Upper lobe of left lung (tissue), 4 donors: ENCODE data around the gene KCNMA1.

Experiments
- CTCF ChIP-seq, 6 experiments: fragments of 450-650 bp in 4 of 6; fragments of 200-600 bp in 2 of 6; sonication (generic) in 2 of 6; IDR thresholded peaks; one replicate each; pipeline ENCODE4 v1.5.1; 2016 to 2019; ENCODE audit warnings: antibody characterized with exemption in 6 of 6
- POLR2A ChIP-seq, 4 donors: fragments of 450-650 bp; IDR thresholded peaks; one replicate each; pipeline ENCODE4 v1.5.1; 2016 to 2017; ENCODE audit warnings: antibody characterized with exemption in 4 of 4, mild to moderate bottlenecking in 2 of 4

GRCh38 chr10:77457721-77458120, 179.9 kb downstream of the KCNMA1 start:
- no peak for TF ChIP-seq CTCF (IDR thresholded peaks at IDR 0.05)
- TF ChIP-seq POLR2A (IDR thresholded peaks at IDR 0.05): no peak
